Inflammatory macrophage (primary cell): Measurements from ENCODE around the gene MRM1.
A peak's percentile ranks its signal among the peaks of the same experiment; 100 is the strongest.

ENCODE experiments used
- DNase-seq, 2 donors: peaks; one replicate each; pipeline ENCODE4 v3.0.0-alpha.2; 2020 to 2022
- total RNA-seq, 18 experiments: gene quantifications; one replicate each; lab custom pipeline; 2026; ENCODE audit warnings: mixed read lengths in 6 of 18, inconsistent platforms in 2 of 18; lab: John Stamatoyannopoulos, UW

Gene MRM1
- total RNA-seq, result 0.81 to 11.5 (median 4.5) reads per million in 18 experiments

DNA sequence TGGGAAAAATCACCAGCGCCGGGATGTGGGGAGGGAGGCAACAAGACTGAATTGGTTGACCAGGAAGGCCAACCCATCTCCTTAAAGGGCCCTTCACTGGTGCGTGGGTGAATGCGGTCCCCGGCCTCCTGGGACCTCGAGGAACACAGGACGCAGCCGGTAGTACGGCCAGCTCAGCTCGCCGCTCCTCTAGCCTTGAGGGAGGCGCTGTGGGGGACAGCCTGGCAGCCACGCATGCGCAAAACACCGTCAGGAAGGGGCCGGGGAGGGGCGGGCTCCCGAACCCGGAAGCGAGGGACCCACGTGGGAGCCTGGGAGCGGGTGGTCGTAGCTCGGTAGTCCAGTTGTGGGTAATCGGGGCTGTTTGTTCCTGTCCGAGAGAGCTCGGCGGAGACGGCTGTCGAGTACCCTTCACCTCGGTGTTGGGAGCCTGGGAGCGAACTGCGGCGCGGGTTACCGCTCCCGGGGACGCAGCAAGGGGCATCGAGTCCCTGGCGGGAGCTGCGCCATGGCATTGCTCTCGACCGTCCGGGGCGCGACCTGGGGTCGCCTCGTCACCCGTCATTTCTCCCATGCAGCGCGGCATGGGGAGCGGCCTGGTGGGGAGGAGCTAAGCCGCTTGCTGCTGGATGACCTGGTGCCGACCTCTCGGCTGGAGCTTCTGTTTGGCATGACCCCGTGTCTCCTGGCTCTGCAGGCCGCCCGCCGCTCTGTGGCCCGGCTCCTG, at the start of gene MRM1:
MRM1 (plus strand) TSS at position 281 of the 727 bp plus-strand sequence; CDS start at position 509, 228 bp downstream.
- peak; percentile 95 for DNase-seq

DNA sequence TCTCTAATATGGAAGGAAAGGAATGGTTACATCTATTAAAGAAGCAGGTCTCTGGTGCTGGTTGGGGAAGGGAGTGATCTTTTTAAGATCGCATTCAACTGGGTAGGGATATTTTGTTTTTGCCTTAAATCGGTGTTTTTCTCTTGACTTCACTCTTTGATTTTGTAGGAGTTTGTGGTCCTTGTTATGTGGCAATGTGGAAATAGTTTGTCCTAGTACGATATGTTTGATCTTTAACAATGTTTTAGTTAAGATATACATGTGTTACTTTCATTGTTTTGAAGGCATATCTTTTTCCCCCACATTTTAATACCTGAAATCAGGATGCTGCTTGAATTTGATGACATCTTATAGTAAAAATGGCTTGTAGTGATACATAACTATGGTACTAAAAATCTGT, 47.9 kb upstream of the MRM1 start:
- DNase-seq, result no peak

- no peak for DNase-seq
Observed at GRCh38 chr17:36566081-36566480, 35.3 kb upstream of the MRM1 start.

DNA sequence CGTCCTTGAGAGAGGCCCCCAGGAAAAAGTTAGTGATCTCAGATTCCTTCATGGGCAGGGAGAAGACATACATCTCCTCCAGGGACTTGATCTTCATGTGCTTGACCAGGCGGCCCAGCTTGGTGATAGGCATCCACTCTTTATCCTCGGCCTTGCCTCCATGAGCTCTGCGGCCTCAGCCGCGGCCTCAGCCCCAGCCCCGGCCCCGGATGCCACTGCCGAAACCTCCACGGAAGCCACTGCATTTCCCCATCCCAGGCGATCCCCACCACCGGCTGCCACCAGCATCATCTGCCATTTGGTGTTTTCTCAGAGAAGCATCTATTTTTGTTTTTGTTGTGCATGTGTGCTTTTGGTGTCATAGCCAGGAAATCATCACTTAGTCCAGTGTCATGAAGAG, 26.4 kb upstream of the MRM1 start:
- DNase-seq, result no peak

DNA sequence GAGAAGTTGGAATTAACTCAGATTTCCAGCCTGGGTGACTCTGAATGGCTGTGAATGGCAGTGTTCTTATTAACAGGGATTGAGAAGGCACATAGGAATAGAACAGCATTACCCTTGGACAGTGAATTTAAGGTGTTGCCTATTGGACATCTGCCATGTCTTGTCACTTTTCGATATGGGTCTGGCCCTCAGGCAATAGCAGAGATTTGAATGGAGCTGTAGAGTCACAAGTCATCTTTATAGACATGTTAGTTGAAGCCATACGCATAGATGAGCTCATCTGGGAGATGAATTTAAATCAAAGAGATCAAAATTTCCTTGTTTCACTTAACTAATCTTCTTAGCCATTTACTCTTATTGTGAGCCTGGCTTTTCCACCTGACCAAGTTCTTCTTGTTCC, 24.6 kb upstream of the MRM1 start:
- no peak for DNase-seq

GRCh38 chr17:36578671-36579070, 22.7 kb upstream of the MRM1 start:
- no peak for DNase-seq

DNA sequence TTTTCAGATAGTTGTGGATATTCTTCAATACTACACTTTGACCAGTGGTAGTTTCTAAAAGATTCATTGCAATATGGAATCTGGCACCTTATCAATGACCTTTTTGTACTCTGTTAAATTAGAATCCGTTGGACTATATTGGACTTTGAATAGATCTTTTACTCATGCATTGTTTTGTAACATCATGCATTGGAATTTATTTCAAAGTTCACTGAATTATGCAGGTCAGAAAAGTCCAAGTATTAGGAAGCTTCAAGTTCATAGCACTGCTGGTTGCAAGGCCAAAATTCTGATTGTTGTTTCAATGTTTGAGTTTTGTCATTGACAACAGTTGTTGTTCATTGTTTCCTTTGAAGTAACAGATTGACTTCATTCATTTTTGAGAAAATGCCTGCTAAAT, 17.6 kb upstream of the MRM1 start:
- DNase-seq, result no peak

- DNase-seq, result no peak
Observed at GRCh38 chr17:36586138-36586537, 15.2 kb upstream of the MRM1 start.

DNA sequence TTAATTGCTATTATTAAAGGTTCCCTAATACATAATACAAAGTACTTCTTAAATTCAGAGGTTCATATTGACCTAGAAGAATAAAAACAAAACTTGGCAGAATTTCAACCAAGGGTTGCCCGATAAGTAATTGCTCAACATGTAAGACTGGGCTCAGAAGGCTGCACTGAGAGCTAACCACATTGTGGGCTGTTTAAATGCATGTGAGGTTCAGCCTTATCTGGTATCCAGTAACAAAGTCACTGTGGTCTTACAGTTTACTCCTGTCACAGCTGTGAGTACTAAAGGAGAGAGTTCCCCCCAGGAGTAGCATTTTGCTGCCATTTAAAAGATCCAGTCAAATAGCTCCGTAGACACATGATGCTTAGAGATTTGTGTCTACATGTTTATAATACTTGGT, 11.3 kb upstream of the MRM1 start:
- DNase-seq, result peak in 1 of 2 donors; percentile 30

DNA sequence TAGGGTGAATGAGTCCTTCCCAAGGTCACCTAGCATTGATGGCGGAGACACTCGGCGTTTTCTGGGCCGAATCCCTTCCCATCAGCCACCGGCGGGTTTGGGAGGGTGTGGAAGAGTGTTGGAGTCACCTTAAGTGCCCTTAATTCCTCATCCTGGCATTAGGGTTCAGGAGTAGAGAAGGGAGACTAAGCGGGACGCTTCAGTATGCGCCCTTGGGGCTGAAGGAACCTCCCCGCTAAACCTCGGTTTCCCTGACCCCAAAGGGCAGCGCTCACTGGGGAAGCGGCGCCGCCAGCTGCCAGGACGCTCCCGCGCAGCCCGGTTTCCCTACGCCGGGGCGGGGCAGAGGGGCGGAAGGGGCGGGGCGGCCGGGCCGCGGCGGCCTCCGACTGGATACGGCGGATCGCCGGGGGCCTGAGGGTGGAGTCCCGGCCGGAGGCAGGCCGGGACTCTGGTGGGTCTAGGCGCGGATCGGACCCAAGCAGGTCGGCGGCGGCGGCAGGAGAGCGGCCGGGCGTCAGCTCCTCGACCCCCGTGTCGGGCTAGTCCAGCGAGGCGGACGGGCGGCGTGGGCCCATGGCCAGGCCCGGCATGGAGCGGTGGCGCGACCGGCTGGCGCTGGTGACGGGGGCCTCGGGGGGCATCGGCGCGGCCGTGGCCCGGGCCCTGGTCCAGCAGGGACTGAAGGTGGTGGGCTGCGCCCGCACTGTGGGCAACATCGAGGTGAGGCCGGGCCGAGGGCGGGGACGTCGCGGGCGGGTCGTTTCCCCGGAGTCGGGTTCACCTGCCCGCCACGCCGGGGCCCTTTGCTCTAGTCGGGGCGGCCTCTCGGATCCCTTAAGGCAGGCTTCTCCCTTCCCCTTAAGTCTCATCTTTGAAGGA, 9.7 kb upstream of the MRM1 start, which contains the start of gene DHRS11:
DHRS11 (plus strand) TSS at position 446 of the 882 bp plus-strand sequence; CDS start at position 577, 131 bp downstream.
- peak; percentile 71 to 84 for DNase-seq

- DNase-seq, result peak in 1 of 2 donors; percentile 40
Observed at GRCh38 chr17:36592316-36592715, 9.1 kb upstream of the MRM1 start.

GRCh38 chr17:36592716-36593321, 8.6 kb upstream of the MRM1 start:
- no peak for DNase-seq

DNA sequence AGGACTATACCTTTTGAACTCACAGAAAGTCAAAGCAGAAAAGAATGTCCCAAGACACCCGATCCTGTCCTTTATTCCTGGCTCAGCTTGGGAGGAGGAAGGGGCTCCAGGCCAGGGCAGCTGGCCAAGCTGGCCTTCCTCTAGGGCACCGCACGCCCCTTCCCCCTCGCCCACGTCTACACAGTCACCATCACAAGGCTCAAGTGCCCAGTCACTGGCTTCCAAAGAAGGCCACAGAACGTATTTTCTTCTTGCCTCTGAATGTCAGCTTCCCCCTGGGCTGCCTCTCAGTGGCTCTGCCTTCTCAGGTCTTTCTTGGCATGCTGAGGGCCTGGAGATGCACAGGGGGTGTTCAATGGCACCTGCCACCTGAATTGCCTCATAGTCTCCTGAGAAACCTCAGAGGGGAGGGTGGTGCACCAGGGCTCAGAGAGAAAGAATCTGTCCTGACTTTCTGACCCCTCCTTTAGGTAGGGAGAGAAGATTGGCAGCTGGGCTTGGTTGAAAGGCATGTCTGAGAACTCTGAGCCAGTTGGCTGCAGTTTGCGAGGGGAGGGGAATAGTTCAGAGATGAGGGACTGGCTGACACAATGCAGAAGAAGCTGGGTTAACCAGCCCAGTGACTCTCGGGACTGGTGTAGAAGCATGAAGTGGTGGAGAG, 7.6 kb upstream of the MRM1 start:
- DNase-seq, result peak; percentile 52 to 79

DNA sequence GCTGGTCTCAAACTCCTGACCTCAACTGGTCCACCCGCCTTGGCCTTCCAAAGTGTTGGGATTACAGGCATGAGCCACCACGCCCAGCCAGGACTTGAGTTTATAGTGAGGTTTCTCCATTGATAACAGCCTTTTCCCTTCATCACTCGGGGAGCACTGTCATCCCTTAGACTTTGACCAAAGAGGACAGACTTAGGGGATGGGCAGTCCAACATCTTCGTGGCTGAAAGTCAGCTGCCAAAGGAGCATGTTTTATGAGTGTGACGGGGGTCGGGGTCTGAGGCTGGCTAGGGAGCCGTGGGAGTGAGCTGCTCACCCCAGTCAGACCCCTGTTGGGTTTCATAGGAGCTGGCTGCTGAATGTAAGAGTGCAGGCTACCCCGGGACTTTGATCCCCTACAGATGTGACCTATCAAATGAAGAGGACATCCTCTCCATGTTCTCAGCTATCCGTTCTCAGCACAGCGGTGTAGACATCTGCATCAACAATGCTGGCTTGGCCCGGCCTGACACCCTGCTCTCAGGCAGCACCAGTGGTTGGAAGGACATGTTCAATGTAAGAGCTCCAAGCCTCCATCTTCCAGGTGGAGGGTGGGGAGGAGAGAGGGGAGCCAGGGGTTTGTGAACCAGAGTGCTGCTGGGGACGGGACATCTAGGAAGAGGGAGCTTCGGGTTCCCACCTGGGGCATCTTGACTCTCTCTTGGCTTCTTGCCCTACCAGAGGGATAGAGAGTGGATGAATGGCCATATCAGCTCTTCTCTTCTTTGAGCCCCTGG, 6.6 kb upstream of the MRM1 start:
- no peak for DNase-seq

DNA sequence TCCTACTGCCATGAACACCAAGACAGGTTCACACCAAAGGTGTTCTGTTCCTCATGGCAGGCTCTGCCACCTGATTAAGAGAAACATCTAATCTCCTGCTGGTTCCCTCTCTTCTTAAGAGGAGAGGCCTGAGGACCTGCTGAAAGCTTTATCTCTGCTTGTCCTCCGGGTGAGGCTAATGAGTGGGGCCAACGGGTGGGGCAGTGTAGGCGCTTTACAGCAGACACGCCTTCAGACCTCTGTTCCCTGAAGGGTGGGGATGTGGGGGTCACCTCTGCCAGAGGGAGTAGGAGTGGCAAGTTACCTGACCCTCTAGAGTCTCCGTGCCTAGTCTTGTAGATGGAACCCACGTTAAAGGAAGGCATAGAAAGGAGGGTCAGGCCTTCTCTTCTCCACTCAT, 4.2 kb upstream of the MRM1 start:
- no peak for DNase-seq

- DNase-seq, result no peak
Observed at GRCh38 chr17:36597866-36598777, 3.3 kb upstream of the MRM1 start.

GRCh38 chr17:36598951-36599401, 2.4 kb upstream of the MRM1 start:
- no peak for DNase-seq

DNA sequence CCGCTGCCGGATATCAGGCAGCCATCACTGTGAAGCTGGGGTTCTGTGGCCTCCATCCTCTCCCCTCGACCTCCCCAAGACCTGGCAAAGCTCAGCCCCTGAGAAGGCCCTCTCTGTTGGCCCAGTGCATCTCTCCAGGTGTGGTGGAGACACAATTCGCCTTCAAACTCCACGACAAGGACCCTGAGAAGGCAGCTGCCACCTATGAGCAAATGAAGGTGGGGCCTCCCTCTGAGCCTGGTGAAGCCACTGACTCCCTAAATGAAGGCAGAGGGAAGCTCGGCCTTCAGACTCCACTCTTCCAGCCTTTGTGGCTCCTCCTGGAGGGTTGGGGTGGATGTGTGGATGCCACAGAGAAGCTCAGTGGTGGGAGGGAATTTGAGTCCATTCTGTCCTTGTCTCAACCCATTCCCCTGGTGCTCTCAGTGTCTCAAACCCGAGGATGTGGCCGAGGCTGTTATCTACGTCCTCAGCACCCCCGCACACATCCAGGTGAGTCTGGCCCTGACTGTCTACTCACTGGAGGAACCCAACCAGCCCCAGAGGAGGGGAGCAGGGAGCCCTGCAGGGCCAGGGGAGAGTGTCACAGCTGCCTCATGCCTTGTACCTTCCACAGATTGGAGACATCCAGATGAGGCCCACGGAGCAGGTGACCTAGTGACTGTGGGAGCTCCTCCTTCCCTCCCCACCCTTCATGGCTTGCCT, 1.7 kb upstream of the MRM1 start:
- DNase-seq, result no peak

- no peak for DNase-seq
Observed at GRCh38 chr17:36600465-36600864, 918 bp upstream of the MRM1 start.

GRCh38 chr17:36600936-36601302, 464 bp upstream of the MRM1 start:
- no peak for DNase-seq
